Type B pancreatic cell (in vitro differentiated cells): ENCODE data around the gene SYNGR4. TPM values are rescaled to one million over a fixed set of nuclear protein-coding genes. Genes with fewer than 3 reads are reported as not detected.

ENCODE experiments used
- DNase-seq: peaks from one replicate; pipeline ENCODE4 v3.0.0; 2021; ENCODE audit warnings: mixed read lengths; ENCODE audit not compliant: unreplicated experiment; ENCODE audit errors: extremely low spot score
- H3K27ac Mint-ChIP-seq: 2 replicates; pipeline ENCODE4 v1.8.0; 2021; ENCODE audit warnings: mild to moderate bottlenecking, mixed read lengths
- H3K27me3 Mint-ChIP-seq: 2 replicates; pipeline ENCODE4 v1.8.0; 2021; ENCODE audit warnings: mixed read lengths
- H3K36me3 Mint-ChIP-seq: 2 replicates; pipeline ENCODE4 v1.8.0; 2021; ENCODE audit warnings: mixed read lengths
- H3K4me1 Mint-ChIP-seq: one replicate; pipeline ENCODE4 v1.8.0; 2021; ENCODE audit warnings: mixed read lengths; ENCODE audit not compliant: unreplicated experiment
- H3K4me3 Mint-ChIP-seq: 2 replicates; pipeline ENCODE4 v1.8.0; 2021; ENCODE audit warnings: mild to moderate bottlenecking, mixed read lengths
- H3K9me3 Mint-ChIP-seq: 2 replicates; pipeline ENCODE4 v1.8.0; 2021; ENCODE audit warnings: mixed read lengths
- total RNA-seq: library from RNA; stranded (reverse); gene quantifications from 2 replicates; pipeline ENCODE4 v1.2.1, GENCODE V29; 2021; ENCODE audit warnings: low replicate concordance
- TF ChIP-seq, protein P1 (sequence below): fragments of 200-600 bp; sonication (generic); conservative IDR thresholded peaks from 2 replicates; pipeline ENCODE4 v1.5.0; 2021; ENCODE audit warnings: antibody characterized with exemption, mild to moderate bottlenecking

SYNGR4 gene
- total RNA-seq, 1 donor from 2014 or later, result not detected

DNA sequence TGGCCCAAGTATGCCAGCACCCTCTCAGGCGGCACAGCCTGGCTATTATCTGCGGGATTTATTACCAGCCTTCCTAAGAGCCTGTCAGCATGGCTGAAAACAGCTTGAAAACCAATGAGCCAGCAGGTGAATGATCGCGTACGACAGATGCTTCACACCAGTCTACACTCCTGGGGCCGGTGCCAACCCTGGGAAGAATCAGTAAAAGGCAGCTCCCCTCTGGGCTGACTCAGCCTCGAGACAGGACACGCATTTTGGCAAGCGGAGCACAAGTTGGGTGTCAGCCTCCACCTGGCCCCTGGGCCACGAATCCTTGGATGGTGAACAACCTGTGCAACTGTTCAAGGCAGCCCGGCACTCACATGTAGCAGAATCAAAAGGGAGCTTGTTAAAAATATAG is 23.2 kb upstream of the SYNGR4 start:
- TF ChIP-seq, protein P1, sequence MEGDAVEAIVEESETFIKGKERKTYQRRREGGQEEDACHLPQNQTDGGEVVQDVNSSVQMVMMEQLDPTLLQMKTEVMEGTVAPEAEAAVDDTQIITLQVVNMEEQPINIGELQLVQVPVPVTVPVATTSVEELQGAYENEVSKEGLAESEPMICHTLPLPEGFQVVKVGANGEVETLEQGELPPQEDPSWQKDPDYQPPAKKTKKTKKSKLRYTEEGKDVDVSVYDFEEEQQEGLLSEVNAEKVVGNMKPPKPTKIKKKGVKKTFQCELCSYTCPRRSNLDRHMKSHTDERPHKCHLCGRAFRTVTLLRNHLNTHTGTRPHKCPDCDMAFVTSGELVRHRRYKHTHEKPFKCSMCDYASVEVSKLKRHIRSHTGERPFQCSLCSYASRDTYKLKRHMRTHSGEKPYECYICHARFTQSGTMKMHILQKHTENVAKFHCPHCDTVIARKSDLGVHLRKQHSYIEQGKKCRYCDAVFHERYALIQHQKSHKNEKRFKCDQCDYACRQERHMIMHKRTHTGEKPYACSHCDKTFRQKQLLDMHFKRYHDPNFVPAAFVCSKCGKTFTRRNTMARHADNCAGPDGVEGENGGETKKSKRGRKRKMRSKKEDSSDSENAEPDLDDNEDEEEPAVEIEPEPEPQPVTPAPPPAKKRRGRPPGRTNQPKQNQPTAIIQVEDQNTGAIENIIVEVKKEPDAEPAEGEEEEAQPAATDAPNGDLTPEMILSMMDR, result no peak
- no peak overlapping the region for H3K4me3 Mint-ChIP-seq
- no peaks in the 10 kb centered on the region for H3K27me3 Mint-ChIP-seq
- no peaks in the 10 kb centered on the region for H3K36me3 Mint-ChIP-seq
- no peak for DNase-seq
- no peak overlapping the region for H3K27ac Mint-ChIP-seq
- H3K4me1 Mint-ChIP-seq, result no peaks in the 10 kb centered on the region
- H3K9me3 Mint-ChIP-seq, result no peaks in the 10 kb centered on the region

DNA sequence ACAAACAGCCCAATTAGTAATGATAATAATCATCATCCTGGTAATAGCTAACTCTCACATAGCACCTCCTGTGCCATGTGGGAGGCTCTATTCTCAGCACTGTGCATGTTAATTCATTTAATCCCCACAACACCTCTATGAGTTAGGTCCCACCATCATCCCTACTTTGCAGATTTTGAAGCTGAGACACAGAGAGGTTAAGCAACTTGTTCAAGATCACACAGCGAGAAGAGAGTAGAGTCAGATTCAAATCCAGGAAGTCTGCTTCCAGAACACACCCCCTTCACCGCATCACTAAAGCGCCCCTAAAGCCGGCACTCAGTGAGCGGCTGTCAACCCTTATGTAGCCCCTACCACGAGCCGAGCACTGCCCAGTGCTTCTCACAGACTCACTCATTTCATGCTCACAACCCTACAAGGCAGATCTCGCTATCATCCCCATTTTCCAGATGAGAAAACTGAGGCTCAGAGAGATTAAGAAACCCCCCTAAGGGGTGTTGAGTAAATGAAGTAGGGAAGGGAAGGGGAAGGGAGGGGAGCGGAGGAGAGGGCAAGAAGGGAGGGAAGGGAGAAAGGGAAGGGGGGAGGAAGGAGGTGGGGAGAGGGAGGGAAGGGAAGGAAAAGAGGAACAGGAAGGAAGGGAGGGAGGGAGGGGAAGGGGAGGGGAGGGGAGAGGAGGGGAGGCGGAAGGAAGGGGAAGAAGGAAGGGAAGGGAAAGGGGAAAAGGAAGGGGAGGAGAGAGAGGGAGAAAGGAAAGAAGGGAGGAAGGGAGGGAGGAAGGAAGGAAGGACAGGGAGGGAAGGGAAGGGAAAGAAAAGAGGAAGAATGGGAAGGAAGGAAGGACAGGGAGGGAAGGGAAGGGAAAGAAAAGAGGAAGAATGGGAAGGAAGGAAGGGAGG is 22.4 kb upstream of the SYNGR4 start:
- H3K27me3 Mint-ChIP-seq, result no peaks in the 10 kb centered on the region
- no peaks in the 10 kb centered on the region for H3K9me3 Mint-ChIP-seq
- TF ChIP-seq, protein P1, result no peak
- H3K4me1 Mint-ChIP-seq, result no peaks in the 10 kb centered on the region
- H3K27ac Mint-ChIP-seq, result no peak overlapping the region
- H3K36me3 Mint-ChIP-seq, result no peaks in the 10 kb centered on the region
- DNase-seq, result no peak
- H3K4me3 Mint-ChIP-seq, result no peak overlapping the region

DNA sequence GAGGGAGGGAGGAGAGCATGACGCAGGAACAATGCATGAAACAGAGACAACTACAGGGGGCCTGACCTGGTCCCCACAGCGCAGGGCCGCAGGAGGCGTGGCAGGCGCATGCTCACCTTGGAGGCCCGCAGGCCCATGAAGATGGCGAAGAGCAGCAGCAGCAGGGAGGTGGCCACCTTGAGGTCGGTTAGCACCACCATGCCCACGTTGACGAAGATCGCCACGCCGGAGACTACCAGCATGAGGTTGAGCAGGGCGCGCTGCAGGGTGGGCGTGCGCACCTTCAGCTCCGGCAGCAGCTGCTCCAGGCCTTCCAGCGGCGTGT is 21.8 kb upstream of the SYNGR4 start:
- DNase-seq, result no peak
- no peaks in the 10 kb centered on the region for H3K36me3 Mint-ChIP-seq
- H3K9me3 Mint-ChIP-seq, result no peaks in the 10 kb centered on the region
- no peak overlapping the region for H3K27ac Mint-ChIP-seq
- no peak overlapping the region for H3K4me3 Mint-ChIP-seq
- TF ChIP-seq, protein P1, result no peak
- H3K27me3 Mint-ChIP-seq, result no peaks in the 10 kb centered on the region
- no peaks in the 10 kb centered on the region for H3K4me1 Mint-ChIP-seq

DNA sequence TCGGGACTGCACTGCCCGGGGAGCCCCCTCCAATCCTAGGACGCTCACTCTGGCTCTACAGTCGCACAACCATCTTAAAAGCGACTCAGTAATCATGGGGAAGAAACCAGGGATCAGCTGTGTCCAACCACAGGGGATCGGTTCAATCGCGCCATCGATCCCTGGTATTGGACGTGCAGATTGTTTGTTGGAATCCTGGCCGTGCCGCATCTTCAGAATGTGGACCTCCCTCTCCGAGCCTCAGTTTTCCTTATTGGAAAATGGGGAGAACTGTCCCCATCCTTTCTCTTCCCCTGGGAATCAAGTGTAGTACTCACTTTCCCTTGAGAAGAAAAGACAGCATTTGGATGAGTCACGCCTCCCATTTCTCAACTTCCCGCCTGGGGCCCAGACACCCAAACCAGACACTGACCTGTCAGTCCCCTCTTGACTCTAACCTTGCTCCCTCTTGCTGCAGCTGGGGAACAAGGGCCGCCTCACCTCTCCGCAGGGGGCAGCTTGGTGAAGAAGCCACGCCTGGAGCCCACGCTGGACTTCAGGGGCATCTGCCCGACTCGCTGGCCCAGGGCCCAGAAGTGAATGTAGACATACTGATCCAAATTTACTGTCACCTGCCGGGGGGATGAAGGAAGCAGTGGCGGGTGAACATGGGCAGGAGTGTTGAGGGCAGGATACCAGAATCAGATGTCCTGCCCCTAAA is 21.2 kb upstream of the SYNGR4 start:
- Mint-ChIP-seq H3K27ac (no peak overlapping the region), H3K4me1 (no peaks in the 10 kb centered on the region), H3K36me3 (no peaks in the 10 kb centered on the region), H3K4me3 (no peak overlapping the region), H3K9me3 (no peaks in the 10 kb centered on the region), H3K27me3 (no peaks in the 10 kb centered on the region)
- TF ChIP-seq, protein P1, result no peak
- DNase-seq, result no peak

DNA sequence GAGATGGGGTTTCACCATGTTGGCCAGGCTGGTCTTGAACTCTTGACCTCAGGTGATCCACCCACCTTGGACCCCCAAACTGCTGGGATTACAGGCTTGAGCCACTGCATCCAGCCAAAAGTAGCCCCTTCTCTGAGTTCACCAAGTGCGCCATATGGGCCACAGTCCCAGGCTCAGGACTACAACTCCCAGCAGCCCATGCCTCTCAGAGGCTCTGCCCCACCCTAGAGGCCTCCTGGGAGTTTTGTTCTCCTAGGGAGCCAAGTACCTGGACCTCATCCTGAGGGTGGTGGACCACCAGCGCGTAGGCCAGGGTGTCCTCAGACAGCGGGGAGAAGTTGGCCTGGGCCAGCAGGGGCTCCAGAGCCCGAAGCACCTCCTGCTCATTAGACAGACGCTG is 19.3 kb upstream of the SYNGR4 start:
- TF ChIP-seq, protein P1, result no peak
- H3K27ac Mint-ChIP-seq, result no peak overlapping the region
- DNase-seq, result no peak
- H3K4me3 Mint-ChIP-seq, result no peak overlapping the region
- no peaks in the 10 kb centered on the region for H3K27me3 Mint-ChIP-seq
- no peaks in the 10 kb centered on the region for H3K9me3 Mint-ChIP-seq
- H3K36me3 Mint-ChIP-seq, result no peaks in the 10 kb centered on the region
- peaks cover 5% of the 10 kb centered on the region for H3K4me1 Mint-ChIP-seq
